ENCODE data around the gene MTMR6.

Gene MTMR6

GRCh38 chr13:25227690-25228089 lies 59.6 kb downstream of the MTMR6 start:
- Histone ChIP-seq H3K27me3 (ENCODE audit: insufficient read depth, poor library complexity, severe bottlenecking) (no peaks in the 10 kb centered on the region), H3K9me3 (ENCODE audit: severe bottlenecking) (no peaks in the 10 kb centered on the region), H3K4me1 (ENCODE audit: insufficient read depth, poor library complexity, severe bottlenecking) (no peaks in the 10 kb centered on the region), H3K4me3 (ENCODE audit: severe bottlenecking) (no peak overlapping the region), H3K27ac (ENCODE audit: poor library complexity, severe bottlenecking) (no peak overlapping the region), H3K36me3 (ENCODE audit: low read depth) (no peaks in the 10 kb centered on the region)
- no peak for DNase-seq (ENCODE audit: low spot score)
- ATAC-seq (ENCODE audit: low read depth), result no peak
- no peak for TF ChIP-seq CTCF (IDR thresholded peaks at IDR 0.05; ENCODE audit: poor library complexity, severe bottlenecking)

- Histone ChIP-seq H3K27ac (ENCODE audit: poor library complexity, severe bottlenecking) (no peak overlapping the region), H3K4me1 (ENCODE audit: insufficient read depth, poor library complexity, severe bottlenecking) (no peaks in the 10 kb centered on the region), H3K27me3 (ENCODE audit: insufficient read depth, poor library complexity, severe bottlenecking) (no peaks in the 10 kb centered on the region), H3K36me3 (ENCODE audit: low read depth) (no peaks in the 10 kb centered on the region), H3K9me3 (ENCODE audit: severe bottlenecking) (no peaks in the 10 kb centered on the region), H3K4me3 (ENCODE audit: severe bottlenecking) (no peak overlapping the region)
- DNase-seq (ENCODE audit: low spot score) (no peak), ATAC-seq (ENCODE audit: low read depth) (no peak)
- TF ChIP-seq CTCF (IDR thresholded peaks at IDR 0.05; ENCODE audit: poor library complexity, severe bottlenecking), result no peak
Observed at GRCh38 chr13:25225970-25226369, 61.3 kb downstream of the MTMR6 start.

GRCh38 chr13:25224151-25224550 lies 63.1 kb downstream of the MTMR6 start:
- no peak for TF ChIP-seq CTCF (IDR thresholded peaks at IDR 0.05; ENCODE audit: poor library complexity, severe bottlenecking)
- Histone ChIP-seq H3K27ac (ENCODE audit: poor library complexity, severe bottlenecking) (no peak overlapping the region), H3K4me3 (ENCODE audit: severe bottlenecking) (no peak overlapping the region), H3K36me3 (ENCODE audit: low read depth) (no peaks in the 10 kb centered on the region), H3K27me3 (ENCODE audit: insufficient read depth, poor library complexity, severe bottlenecking) (no peaks in the 10 kb centered on the region), H3K9me3 (ENCODE audit: severe bottlenecking) (no peaks in the 10 kb centered on the region), H3K4me1 (ENCODE audit: insufficient read depth, poor library complexity, severe bottlenecking) (no peaks in the 10 kb centered on the region)
- no peak for ATAC-seq (ENCODE audit: low read depth)
- DNase-seq (ENCODE audit: low spot score), result no peak

- Histone ChIP-seq H3K4me1 (ENCODE audit: insufficient read depth, poor library complexity, severe bottlenecking) (no peaks in the 10 kb centered on the region), H3K36me3 (ENCODE audit: low read depth) (no peaks in the 10 kb centered on the region), H3K27me3 (ENCODE audit: insufficient read depth, poor library complexity, severe bottlenecking) (no peaks in the 10 kb centered on the region), H3K4me3 (ENCODE audit: severe bottlenecking) (no peak overlapping the region), H3K9me3 (ENCODE audit: severe bottlenecking) (no peaks in the 10 kb centered on the region), H3K27ac (ENCODE audit: poor library complexity, severe bottlenecking) (no peak overlapping the region)
- DNase-seq (ENCODE audit: low spot score) (no peak), ATAC-seq (ENCODE audit: low read depth) (no peak)
- no peak for TF ChIP-seq CTCF (IDR thresholded peaks at IDR 0.05; ENCODE audit: poor library complexity, severe bottlenecking)
Observed at GRCh38 chr13:25222740-25223139, 64.5 kb downstream of the MTMR6 start.

- H3K9me3 ChIP-seq (ENCODE audit: severe bottlenecking), result no peaks in the 10 kb centered on the region
- no peaks in the 10 kb centered on the region for H3K36me3 ChIP-seq (ENCODE audit: low read depth)
- H3K27me3 ChIP-seq (ENCODE audit: insufficient read depth, poor library complexity, severe bottlenecking), result no peaks in the 10 kb centered on the region
- ATAC-seq (ENCODE audit: low read depth) (no peak), DNase-seq (ENCODE audit: low spot score) (no peak)
- no peak overlapping the region for H3K27ac ChIP-seq (ENCODE audit: poor library complexity, severe bottlenecking)
- H3K4me3 ChIP-seq (ENCODE audit: severe bottlenecking), result no peak overlapping the region
- TF ChIP-seq CTCF (IDR thresholded peaks at IDR 0.05; ENCODE audit: poor library complexity, severe bottlenecking), result no peak
- peaks cover 4% of the 10 kb centered on the region for H3K4me1 ChIP-seq (ENCODE audit: insufficient read depth, poor library complexity, severe bottlenecking)
Observed at GRCh38 chr13:25218019-25218418, 69.3 kb downstream of the MTMR6 start.
